Measurements from ENCODE around the gene AUTS2.

GRCh38 chr7:70477036-70478010, 879.0 kb downstream of the AUTS2 start:
- no peak for TF ChIP-seq CTCF (IDR thresholded peaks at IDR 0.05; ENCODE audit: control extremely low read depth in 1 of 3, insufficient read depth in 1 of 3, low read depth in 1 of 3, low read length in 3 of 3)
- TF ChIP-seq RFX5 (IDR thresholded peaks at IDR 0.05; ENCODE audit: borderline replicate concordance, low read depth, low read length) = no peak
- TF ChIP-seq SUZ12 (IDR thresholded peaks at IDR 0.05; ENCODE audit: low read length) = no peak
- TF ChIP-seq CBX5 (IDR thresholded peaks at IDR 0.05; ENCODE audit: low read depth, low read length) = no peak
